Skeletal muscle tissue (tissue), 4 donors: ENCODE data around the gene PRKCE. TPM values are rescaled to one million over a fixed set of nuclear protein-coding genes. Genes with fewer than 3 reads are reported as not detected.
"Not testable (repeated sequence)": the region's sequence is repeated elsewhere in the genome, so short reads cannot be mapped to it uniquely, and the experiment has no call there.

Source experiments
- H3K27ac ChIP-seq: one replicate; pipeline ENCODE4 v1.7.0; 2013; ENCODE audit warnings: mild to moderate bottlenecking, low read depth, low read length, inconsistent platforms
- H3K27me3 ChIP-seq, 3 donors: one replicate each; pipeline ENCODE4 v1.7.0; 2013; ENCODE audit warnings: low read length in 3 of 3; ENCODE audit not compliant: control insufficient read depth in 3 of 3, insufficient read depth in 3 of 3
- H3K36me3 ChIP-seq, 3 donors: one replicate each; pipeline ENCODE4 v1.7.0; 2013; ENCODE audit warnings: low read length in 3 of 3; ENCODE audit not compliant: control insufficient read depth in 3 of 3, insufficient read depth in 3 of 3
- H3K4me1 ChIP-seq, 3 donors: one replicate each; pipeline ENCODE4 v1.7.0; 2013; ENCODE audit warnings: low read length in 3 of 3, mild to moderate bottlenecking in 3 of 3; ENCODE audit not compliant: control insufficient read depth in 3 of 3, insufficient read depth in 3 of 3
- H3K4me3 ChIP-seq, 3 donors: one replicate each; pipeline ENCODE4 v1.7.0; 2013; ENCODE audit warnings: low read length in 3 of 3
- H3K9ac ChIP-seq, 3 donors: one replicate each; pipeline ENCODE4 v1.7.0; 2013; ENCODE audit warnings: low read length in 3 of 3, mild to moderate bottlenecking in 3 of 3, moderate library complexity in 2 of 3, low read depth in 1 of 3
- H3K9me3 ChIP-seq, 3 donors: one replicate each; pipeline ENCODE4 v1.7.0; 2013; ENCODE audit warnings: low read length in 3 of 3; ENCODE audit not compliant: control insufficient read depth in 3 of 3
- total RNA-seq: library from RNA; depleted of rRNA; stranded (reverse); fragments of >200 nt; gene quantifications from one replicate; pipeline ENCODE4 v1.2.3, GENCODE V29; 2014
- donor health status: Osteomylitis.

Gene PRKCE
- total RNA-seq, 1 donor from 2014 or later, result 9.4 TPM

GRCh38 chr2:46200861-46201605, 549.6 kb downstream of the PRKCE start:
- Histone ChIP-seq H3K27ac (no peak overlapping the region), H3K36me3 (no peaks in the 10 kb centered on the region), H3K4me1 (peaks cover 5 to 22% (median 13%) of the 10 kb centered on the region in 3 donors), H3K9me3 (no peaks in the 10 kb centered on the region), H3K4me3 (no peak overlapping the region), H3K27me3 (no peaks in the 10 kb centered on the region), H3K9ac (no peak overlapping the region)

GRCh38 chr2:46202453-46202852, 551.0 kb downstream of the PRKCE start:
- Histone ChIP-seq H3K27ac (no peak overlapping the region), H3K9ac (no peak overlapping the region), H3K9me3 (no peaks in the 10 kb centered on the region), H3K27me3 (no peaks in the 10 kb centered on the region), H3K36me3 (no peaks in the 10 kb centered on the region), H3K4me1 (peaks cover 5 to 19% (median 10%) of the 10 kb centered on the region in 3 donors), H3K4me3 (no peak overlapping the region)

- Histone ChIP-seq H3K9me3 (no peaks in the 10 kb centered on the region), H3K9ac (no peak overlapping the region), H3K27me3 (no peaks in the 10 kb centered on the region), H3K36me3 (no peaks in the 10 kb centered on the region), H3K4me3 (no peak overlapping the region), H3K4me1 (peaks cover 5 to 16% (median 7%) of the 10 kb centered on the region in 3 donors), H3K27ac (no peak overlapping the region)
Observed at GRCh38 chr2:46202987-46203386, 551.5 kb downstream of the PRKCE start.

- not testable (repeated sequence) for H3K4me3 ChIP-seq, H3K27ac ChIP-seq, H3K36me3 ChIP-seq, H3K9ac ChIP-seq, H3K27me3 ChIP-seq, H3K9me3 ChIP-seq
- peaks cover 5 to 16% (median 7%) of the 10 kb centered on the region in 3 donors for H3K4me1 ChIP-seq
Observed at GRCh38 chr2:46203636-46204035, 552.2 kb downstream of the PRKCE start.

GRCh38 chr2:46207591-46207990, 556.1 kb downstream of the PRKCE start:
- Histone ChIP-seq H3K27ac (no peak overlapping the region), H3K4me3 (no peak overlapping the region), H3K36me3 (no peaks in the 10 kb centered on the region), H3K27me3 (no peaks in the 10 kb centered on the region), H3K9me3 (peaks cover 0 to 4% (median 0%) of the 10 kb centered on the region in 3 donors), H3K9ac (no peak overlapping the region), H3K4me1 (no peaks in the 10 kb centered on the region)

- Histone ChIP-seq H3K36me3 (no peaks in the 10 kb centered on the region), H3K27ac (no peak overlapping the region), H3K9ac (no peak overlapping the region), H3K9me3 (peaks cover 0 to 4% (median 0%) of the 10 kb centered on the region in 3 donors), H3K4me3 (no peak overlapping the region), H3K4me1 (no peaks in the 10 kb centered on the region), H3K27me3 (no peaks in the 10 kb centered on the region)
Observed at GRCh38 chr2:46208766-46209165, 557.3 kb downstream of the PRKCE start.

GRCh38 chr2:46210063-46210462, 558.6 kb downstream of the PRKCE start:
- no peak overlapping the region for H3K4me3 ChIP-seq
- H3K9me3 ChIP-seq, result peaks cover 0 to 4% (median 0%) of the 10 kb centered on the region in 3 donors
- H3K9ac ChIP-seq, result no peak overlapping the region
- no peaks in the 10 kb centered on the region for H3K27me3 ChIP-seq
- no peak overlapping the region for H3K27ac ChIP-seq
- no peaks in the 10 kb centered on the region for H3K4me1 ChIP-seq
- H3K36me3 ChIP-seq, result no peaks in the 10 kb centered on the region

- H3K27ac ChIP-seq, result no peak overlapping the region
- H3K36me3 ChIP-seq, result no peaks in the 10 kb centered on the region
- peaks cover 0 to 4% (median 0%) of the 10 kb centered on the region in 3 donors for H3K9me3 ChIP-seq
- no peak overlapping the region for H3K9ac ChIP-seq
- no peaks in the 10 kb centered on the region for H3K4me1 ChIP-seq
- no peaks in the 10 kb centered on the region for H3K27me3 ChIP-seq
- no peak overlapping the region for H3K4me3 ChIP-seq
Observed at GRCh38 chr2:46211461-46211860, 560.0 kb downstream of the PRKCE start.

GRCh38 chr2:46213906-46214305, 562.4 kb downstream of the PRKCE start:
- Histone ChIP-seq H3K27ac (no peak overlapping the region), H3K9me3 (no peaks in the 10 kb centered on the region), H3K36me3 (no peaks in the 10 kb centered on the region), H3K27me3 (no peaks in the 10 kb centered on the region), H3K4me3 (no peak overlapping the region), H3K9ac (no peak overlapping the region), H3K4me1 (no peaks in the 10 kb centered on the region)

GRCh38 chr2:46216213-46216612, 564.7 kb downstream of the PRKCE start:
- no peak overlapping the region for H3K9ac ChIP-seq
- no peaks in the 10 kb centered on the region for H3K9me3 ChIP-seq
- H3K27ac ChIP-seq, result no peak overlapping the region
- H3K4me1 ChIP-seq, result no peaks in the 10 kb centered on the region
- H3K27me3 ChIP-seq, result no peaks in the 10 kb centered on the region
- no peaks in the 10 kb centered on the region for H3K36me3 ChIP-seq
- no peak overlapping the region for H3K4me3 ChIP-seq
